Fibroblast of villous mesenchyme (primary cell): ENCODE measurements around the gene LMO7. TPM values are rescaled to one million over a fixed set of nuclear protein-coding genes. Genes with fewer than 3 reads are reported as not detected.
"Not testable (repeated sequence)": the region's sequence is repeated elsewhere in the genome, so short reads cannot be mapped to it uniquely, and the experiment has no call there.

Experiments
- DNase-seq: peaks from one replicate; pipeline ENCODE4 v3.0.0-alpha.2; 2010; ENCODE audit warnings: low read depth
- H3K4me3 ChIP-seq: 2 replicates; pipeline ENCODE4 v1.5.1; 2011; ENCODE audit warnings: low read depth, mild to moderate bottlenecking, low read length
- CTCF ChIP-seq: IDR thresholded peaks from 2 replicates; pipeline ENCODE4 v1.5.1; 2012; ENCODE audit warnings: low read depth, mild to moderate bottlenecking, low read length; ENCODE audit not compliant: insufficient read depth
- total RNA-seq: library from RNA; depleted of rRNA; stranded (reverse); fragments of >200 nt; gene quantifications from 2 replicates; pipeline ENCODE4 v1.2.3, GENCODE V29; 2012

The LMO7 gene
- total RNA-seq, 1 donor = 174 TPM

- no peak for TF ChIP-seq CTCF
- H3K4me3 ChIP-seq = no peak overlapping the region
- peak; percentile 60 for DNase-seq
Measured at GRCh38 chr13:75792526-75793187, 156.5 kb downstream of the LMO7 start.

GRCh38 chr13:75793188-75793567 lies 157.0 kb downstream of the LMO7 start:
- not testable (repeated sequence) for H3K4me3 ChIP-seq, DNase-seq

GRCh38 chr13:75794663-75795062 lies 158.5 kb downstream of the LMO7 start:
- no peak overlapping the region for H3K4me3 ChIP-seq
- DNase-seq = no peak
- TF ChIP-seq CTCF = no peak

- no peak for DNase-seq
- no peak overlapping the region for H3K4me3 ChIP-seq
- TF ChIP-seq CTCF = no peak
Measured at GRCh38 chr13:75795274-75795673, 159.1 kb downstream of the LMO7 start.

- no peak for TF ChIP-seq CTCF
- DNase-seq = no peak
Measured at GRCh38 chr13:75796825-75797224, 160.7 kb downstream of the LMO7 start.

GRCh38 chr13:75797239-75797638 lies 161.1 kb downstream of the LMO7 start:
- H3K4me3 ChIP-seq = no peak overlapping the region
- TF ChIP-seq CTCF = no peak
- DNase-seq = no peak

More at GRCh38 chr13:75796825-75797224, 160.7 kb downstream of the LMO7 start:
- no peak overlapping the region for H3K4me3 ChIP-seq

GRCh38 chr13:75797719-75798118 lies 161.6 kb downstream of the LMO7 start:
- no peak overlapping the region for H3K4me3 ChIP-seq
- TF ChIP-seq CTCF = no peak
- DNase-seq = no peak
